ENCODE data around the gene CCNB2.
A peak's percentile ranks its signal among the peaks of the same experiment; 100 is the strongest.
"Not testable (repeated sequence)": the region's sequence is repeated elsewhere in the genome, so short reads cannot be mapped to it uniquely, and the experiment has no call there.

CCNB2 gene

DNA sequence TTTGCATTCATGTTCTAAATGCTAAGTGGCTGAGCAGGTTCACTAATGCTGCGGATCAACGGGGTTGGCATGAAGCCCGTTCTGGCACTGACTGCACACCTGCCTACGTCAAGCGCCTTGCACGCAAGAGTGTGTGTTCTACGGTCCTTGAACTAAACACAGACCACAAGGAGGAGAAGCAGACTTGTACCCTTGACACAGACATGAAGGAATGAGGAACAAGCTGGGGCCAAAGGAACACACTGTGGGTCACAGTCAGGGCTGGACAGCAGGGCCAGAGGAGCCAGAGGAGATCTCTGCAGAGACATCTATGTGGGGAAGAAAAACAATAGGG, 53.7 kb downstream of the CCNB2 start:
- Histone ChIP-seq H4K20me1 (ENCODE audit: insufficient read depth) (no peaks in the 10 kb centered on the region), H3K4me2 (no peak overlapping the region), H3K9ac (no peak overlapping the region), H3K4me3 (IDR thresholded peaks at IDR 0.05; ENCODE audit: insufficient read depth, low read depth, low read length) (no peak overlapping the region), H3K27me3 (ENCODE audit: insufficient read depth, low read depth) (no peaks in the 10 kb centered on the region), H2AFZ (ENCODE audit: low read depth) (no peak overlapping the region), H3K79me2 (ENCODE audit: insufficient read depth, low read depth) (no peaks in the 10 kb centered on the region), H3K4me1 (ENCODE audit: low read depth, poor library complexity, severe bottlenecking) (no peaks in the 10 kb centered on the region), H3K36me3 (ENCODE audit: insufficient read depth) (no peaks in the 10 kb centered on the region), H3K27ac (no peak overlapping the region)
- TF ChIP-seq, protein P1, sequence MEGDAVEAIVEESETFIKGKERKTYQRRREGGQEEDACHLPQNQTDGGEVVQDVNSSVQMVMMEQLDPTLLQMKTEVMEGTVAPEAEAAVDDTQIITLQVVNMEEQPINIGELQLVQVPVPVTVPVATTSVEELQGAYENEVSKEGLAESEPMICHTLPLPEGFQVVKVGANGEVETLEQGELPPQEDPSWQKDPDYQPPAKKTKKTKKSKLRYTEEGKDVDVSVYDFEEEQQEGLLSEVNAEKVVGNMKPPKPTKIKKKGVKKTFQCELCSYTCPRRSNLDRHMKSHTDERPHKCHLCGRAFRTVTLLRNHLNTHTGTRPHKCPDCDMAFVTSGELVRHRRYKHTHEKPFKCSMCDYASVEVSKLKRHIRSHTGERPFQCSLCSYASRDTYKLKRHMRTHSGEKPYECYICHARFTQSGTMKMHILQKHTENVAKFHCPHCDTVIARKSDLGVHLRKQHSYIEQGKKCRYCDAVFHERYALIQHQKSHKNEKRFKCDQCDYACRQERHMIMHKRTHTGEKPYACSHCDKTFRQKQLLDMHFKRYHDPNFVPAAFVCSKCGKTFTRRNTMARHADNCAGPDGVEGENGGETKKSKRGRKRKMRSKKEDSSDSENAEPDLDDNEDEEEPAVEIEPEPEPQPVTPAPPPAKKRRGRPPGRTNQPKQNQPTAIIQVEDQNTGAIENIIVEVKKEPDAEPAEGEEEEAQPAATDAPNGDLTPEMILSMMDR (conservative IDR thresholded peaks at IDR 0.05; ENCODE audit: low read depth, low read length), result no peak

DNA sequence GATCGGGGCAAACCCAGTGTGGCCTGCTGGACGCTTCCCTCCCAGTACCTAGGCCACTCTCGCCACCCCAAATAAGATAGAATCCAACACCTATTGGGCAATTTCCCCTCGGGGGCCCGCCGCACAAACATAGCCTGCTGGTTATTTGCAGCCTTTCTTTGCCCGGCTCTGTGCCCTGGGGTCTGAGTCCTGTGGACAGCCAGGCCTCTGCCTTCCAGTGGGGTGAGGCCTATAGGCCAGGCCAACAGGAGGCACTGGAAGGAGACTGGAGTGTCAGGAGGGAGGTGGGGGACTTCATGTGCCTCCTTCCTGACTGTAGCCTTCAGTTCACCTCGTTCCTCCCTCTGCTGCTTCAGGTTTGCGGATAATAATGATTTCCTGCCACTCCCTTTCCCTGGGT, 54.3 kb downstream of the CCNB2 start:
- Histone ChIP-seq H3K4me1 (ENCODE audit: low read depth, poor library complexity, severe bottlenecking) (no peaks in the 10 kb centered on the region), H3K27ac (no peak overlapping the region), H3K4me3 (IDR thresholded peaks at IDR 0.05; ENCODE audit: insufficient read depth, low read depth, low read length) (no peak overlapping the region), H4K20me1 (ENCODE audit: insufficient read depth) (no peaks in the 10 kb centered on the region), H3K4me2 (no peak overlapping the region), H3K27me3 (ENCODE audit: insufficient read depth, low read depth) (no peaks in the 10 kb centered on the region), H3K36me3 (ENCODE audit: insufficient read depth) (no peaks in the 10 kb centered on the region), H2AFZ (ENCODE audit: low read depth) (no peak overlapping the region), H3K9ac (no peak overlapping the region), H3K79me2 (ENCODE audit: insufficient read depth, low read depth) (no peaks in the 10 kb centered on the region)
- TF ChIP-seq, protein P1 (conservative IDR thresholded peaks at IDR 0.05; ENCODE audit: low read depth, low read length), result no peak

DNA sequence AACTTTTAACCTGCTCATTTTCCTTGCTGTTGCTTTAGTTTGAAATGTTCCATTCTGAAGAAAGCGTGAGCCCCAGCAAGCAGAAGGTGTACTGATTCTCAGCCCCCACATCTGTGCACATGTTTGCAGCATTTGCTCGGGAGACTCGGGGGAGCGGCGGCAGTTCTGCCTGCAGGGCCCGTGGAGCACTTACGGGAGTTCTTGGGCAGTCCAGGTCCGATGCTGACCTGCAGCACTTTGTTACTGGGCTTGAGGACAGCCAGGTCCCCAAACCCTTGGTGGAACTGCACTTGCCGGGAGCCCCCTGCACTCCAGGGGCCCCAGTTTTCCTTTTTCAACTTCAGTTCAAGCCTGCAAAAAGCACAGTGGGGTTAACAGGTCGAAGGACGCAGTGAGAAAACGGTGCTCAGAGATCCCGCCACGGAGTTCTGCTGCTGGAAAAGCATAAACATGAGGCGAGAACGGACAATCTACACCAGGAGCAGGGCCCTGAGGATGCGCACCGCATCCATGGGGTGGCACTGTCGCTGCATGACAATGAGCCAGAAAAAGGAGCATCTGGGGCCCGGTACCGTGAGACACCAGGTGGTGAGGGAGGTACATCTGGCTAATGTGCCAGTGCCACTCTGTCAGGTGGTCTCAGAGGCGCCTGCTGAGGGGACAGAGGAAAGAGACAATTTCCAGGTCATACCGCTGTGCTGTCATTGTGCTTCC, 56.1 kb downstream of the CCNB2 start:
- H3K4me2 ChIP-seq, result peak overlapping the region; percentile 40; the same call in 1 of the 2 replicates
- H3K27me3 ChIP-seq (ENCODE audit: insufficient read depth, low read depth), result no peaks in the 10 kb centered on the region
- no peaks in the 10 kb centered on the region for H4K20me1 ChIP-seq (ENCODE audit: insufficient read depth)
- peak overlapping the region; percentile 27; the same call in 1 of the 2 replicates for H2AFZ ChIP-seq (ENCODE audit: low read depth)
- H3K9ac ChIP-seq, result no peak overlapping the region
- TF ChIP-seq, protein P1 (conservative IDR thresholded peaks at IDR 0.05; ENCODE audit: low read depth, low read length), result peak; percentile 75
- H3K4me1 ChIP-seq (ENCODE audit: low read depth, poor library complexity, severe bottlenecking), result no peaks in the 10 kb centered on the region
- no peak overlapping the region for H3K4me3 ChIP-seq (IDR thresholded peaks at IDR 0.05; ENCODE audit: insufficient read depth, low read depth, low read length)
- H3K79me2 ChIP-seq (ENCODE audit: insufficient read depth, low read depth), result no peaks in the 10 kb centered on the region
- no peak overlapping the region for H3K27ac ChIP-seq
- no peaks in the 10 kb centered on the region for H3K36me3 ChIP-seq (ENCODE audit: insufficient read depth)

DNA sequence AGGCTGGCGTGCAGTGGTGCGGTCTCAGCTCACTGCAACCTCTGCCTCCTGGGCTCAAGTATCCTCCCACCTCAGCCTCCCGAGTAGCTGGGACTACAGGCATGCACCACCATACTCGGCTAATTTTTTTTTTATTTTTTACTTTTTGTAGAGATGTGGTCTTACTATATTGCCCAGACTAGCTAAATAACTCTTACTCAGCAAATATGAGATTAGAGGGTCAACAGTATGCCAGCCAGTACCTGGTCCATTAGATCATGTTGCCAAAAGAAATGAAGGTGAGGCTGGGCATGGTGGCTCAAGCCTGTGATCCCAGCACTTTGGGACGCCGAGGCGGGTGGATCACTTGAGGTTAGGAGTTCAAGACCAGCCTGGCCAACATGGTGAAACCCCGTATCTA, 57.1 kb downstream of the CCNB2 start:
- H3K4me3 ChIP-seq (IDR thresholded peaks at IDR 0.05; ENCODE audit: insufficient read depth, low read depth, low read length); H3K4me2 ChIP-seq; H3K4me1 ChIP-seq (ENCODE audit: low read depth, poor library complexity, severe bottlenecking); H3K79me2 ChIP-seq (ENCODE audit: insufficient read depth, low read depth); H3K27me3 ChIP-seq (ENCODE audit: insufficient read depth, low read depth); H3K36me3 ChIP-seq (ENCODE audit: insufficient read depth); H3K27ac ChIP-seq; H2AFZ ChIP-seq (ENCODE audit: low read depth); H3K9ac ChIP-seq; H4K20me1 ChIP-seq (ENCODE audit: insufficient read depth): not testable (repeated sequence)

DNA sequence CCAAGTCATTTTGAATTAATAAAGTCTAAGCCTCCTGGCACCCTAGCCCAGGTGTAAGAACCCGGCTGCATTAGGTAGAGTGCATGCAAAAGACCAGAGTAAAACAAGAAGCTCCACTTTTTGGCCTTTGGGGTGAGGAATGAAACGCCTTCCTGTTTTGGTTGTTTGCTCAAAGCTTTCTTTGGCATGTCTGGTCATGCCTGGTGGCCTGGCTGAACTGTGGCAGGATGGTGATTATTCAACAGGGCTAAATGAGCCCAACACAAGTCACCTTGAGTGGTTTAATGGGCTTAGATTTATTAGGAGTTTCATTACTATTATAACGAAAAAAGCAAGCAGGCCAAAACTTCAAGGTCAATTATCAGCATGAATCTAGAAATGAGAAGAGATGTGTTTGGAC, 60.8 kb downstream of the CCNB2 start:
- H4K20me1 ChIP-seq (ENCODE audit: insufficient read depth), result no peaks in the 10 kb centered on the region
- H3K4me1 ChIP-seq (ENCODE audit: low read depth, poor library complexity, severe bottlenecking), result no peaks in the 10 kb centered on the region
- no peak overlapping the region for H3K4me3 ChIP-seq (IDR thresholded peaks at IDR 0.05; ENCODE audit: insufficient read depth, low read depth, low read length)
- H2AFZ ChIP-seq (ENCODE audit: low read depth), result no peak overlapping the region
- no peak overlapping the region for H3K27ac ChIP-seq
- no peaks in the 10 kb centered on the region for H3K36me3 ChIP-seq (ENCODE audit: insufficient read depth)
- TF ChIP-seq, protein P1 (conservative IDR thresholded peaks at IDR 0.05; ENCODE audit: low read depth, low read length), result no peak
- H3K9ac ChIP-seq, result no peak overlapping the region
- H3K4me2 ChIP-seq, result no peak overlapping the region
- no peaks in the 10 kb centered on the region for H3K27me3 ChIP-seq (ENCODE audit: insufficient read depth, low read depth)
- H3K79me2 ChIP-seq (ENCODE audit: insufficient read depth, low read depth), result no peaks in the 10 kb centered on the region
